OCI-LY3 (cell line): Measurements from ENCODE around the gene MAD1L1.

Source experiments
- EZH2phosphoT487 ChIP-seq: fragments of 200-600 bp; shearing (Covaris generic); IDR thresholded peaks from 2 replicates; pipeline ENCODE4 v1.6.1; 2018; ENCODE audit warnings: antibody characterized with exemption, mixed run types, low read depth
- TF ChIP-seq, protein P1 (sequence below): fragments of 200-600, 300-600 bp; sonication (generic); IDR thresholded peaks from 2 replicates; pipeline ENCODE4 v1.5.1; 2014; ENCODE audit warnings: antibody characterized with exemption, low read length, low read depth

DNA sequence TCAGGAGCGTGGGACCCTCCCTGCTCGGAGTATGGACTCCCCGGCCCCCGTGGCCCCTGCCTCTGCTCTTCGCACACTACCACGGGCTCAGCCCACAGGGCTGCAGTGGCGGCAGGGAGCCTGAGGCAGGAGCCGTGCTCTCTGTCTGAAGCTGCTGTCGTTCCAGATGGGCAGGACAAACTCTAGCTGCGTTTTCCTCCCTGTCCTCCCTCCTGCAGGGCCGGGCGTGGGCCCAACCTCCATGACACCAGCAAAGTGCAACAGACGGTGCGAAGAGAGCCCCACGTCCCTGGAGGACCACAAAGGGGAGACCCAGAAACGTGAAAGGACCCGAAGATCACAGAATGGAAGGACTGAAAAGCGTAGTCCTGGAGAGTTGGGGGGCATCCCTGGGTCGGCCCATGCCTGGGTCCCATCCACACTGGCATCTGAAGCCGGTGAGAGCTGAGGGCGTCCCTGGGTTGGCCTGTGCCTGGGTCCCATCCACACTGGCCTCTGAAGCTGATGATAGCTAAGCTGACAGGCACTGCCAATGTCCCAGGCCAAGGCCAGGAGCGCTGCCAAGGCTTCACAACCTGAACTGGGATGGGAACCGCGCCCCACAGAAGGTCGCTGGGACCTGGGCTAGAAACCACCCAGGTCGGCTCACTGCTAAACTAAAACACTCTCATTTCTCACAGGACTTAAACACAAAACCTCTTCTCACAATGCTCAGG is 267.0 kb downstream of the MAD1L1 start:
- TF ChIP-seq, protein P1, sequence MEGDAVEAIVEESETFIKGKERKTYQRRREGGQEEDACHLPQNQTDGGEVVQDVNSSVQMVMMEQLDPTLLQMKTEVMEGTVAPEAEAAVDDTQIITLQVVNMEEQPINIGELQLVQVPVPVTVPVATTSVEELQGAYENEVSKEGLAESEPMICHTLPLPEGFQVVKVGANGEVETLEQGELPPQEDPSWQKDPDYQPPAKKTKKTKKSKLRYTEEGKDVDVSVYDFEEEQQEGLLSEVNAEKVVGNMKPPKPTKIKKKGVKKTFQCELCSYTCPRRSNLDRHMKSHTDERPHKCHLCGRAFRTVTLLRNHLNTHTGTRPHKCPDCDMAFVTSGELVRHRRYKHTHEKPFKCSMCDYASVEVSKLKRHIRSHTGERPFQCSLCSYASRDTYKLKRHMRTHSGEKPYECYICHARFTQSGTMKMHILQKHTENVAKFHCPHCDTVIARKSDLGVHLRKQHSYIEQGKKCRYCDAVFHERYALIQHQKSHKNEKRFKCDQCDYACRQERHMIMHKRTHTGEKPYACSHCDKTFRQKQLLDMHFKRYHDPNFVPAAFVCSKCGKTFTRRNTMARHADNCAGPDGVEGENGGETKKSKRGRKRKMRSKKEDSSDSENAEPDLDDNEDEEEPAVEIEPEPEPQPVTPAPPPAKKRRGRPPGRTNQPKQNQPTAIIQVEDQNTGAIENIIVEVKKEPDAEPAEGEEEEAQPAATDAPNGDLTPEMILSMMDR, result no peak
- TF ChIP-seq EZH2phosphoT487, result no peak
